ENCODE data around the gene MAZ. TPM values are rescaled to one million over a fixed set of nuclear protein-coding genes. Genes with fewer than 3 reads are reported as not detected.

MAZ gene
- total and polyA plus RNA-seq, 3 experiments from 2014 or later: 85.7 to 478 (median 455) TPM

DNA sequence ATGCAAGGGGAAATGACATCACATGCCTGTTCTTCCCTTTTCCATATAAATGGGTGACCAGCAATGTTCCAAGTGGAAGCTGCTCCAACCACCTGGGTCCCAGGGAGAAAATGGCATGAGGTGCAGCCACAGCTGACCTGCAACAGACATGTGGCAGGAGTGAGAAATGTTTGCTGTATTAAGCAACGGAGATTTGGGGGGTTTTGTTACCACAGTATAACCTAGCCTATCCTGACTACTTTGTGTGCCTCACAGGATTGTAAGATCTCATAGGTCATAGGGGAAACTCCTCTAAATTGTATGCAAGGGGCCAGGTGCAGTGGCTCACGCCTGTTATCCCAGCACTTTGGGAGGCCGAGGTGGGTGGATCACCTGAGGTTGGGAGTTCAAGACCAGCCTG is 44.7 kb downstream of the MAZ start:
- Histone ChIP-seq H3K36me3 (ENCODE audit: insufficient read depth, low read length) (peaks cover 5% of the 10 kb centered on the region), H3K27me3 (ENCODE audit: insufficient read depth, low read length, poor library complexity, severe bottlenecking) (no peaks in the 10 kb centered on the region), H3K9me3 (ENCODE audit: low read length) (no peaks in the 10 kb centered on the region), H3K4me1 (ENCODE audit: insufficient read depth, low read length) (no peaks in the 10 kb centered on the region), H3K27ac (ENCODE audit: low read depth, low read length) (no peak overlapping the region), H3K4me3 (ENCODE audit: low read length) (no peak overlapping the region)
- no peak for DNase-seq
- H3K9me3 Mint-ChIP-seq: no peaks in the 10 kb centered on the region
- ChIA-PET POLR2A (interaction anchor here (0.6 to 0.7 kb wide), 4 partner anchors 43 to 215 kb away, joined by 4 to 7 read pairs (median 5); no protein-coding TSS in a partner anchor), CTCF (interaction anchor here (0.8 to 1.7 kb wide), 2 partner anchors 43 to 150 kb away, joined by 3 to 6 read pairs; no protein-coding TSS in a partner anchor)
- peaks cover 0 to 26% (median 4%) of the 10 kb centered on the region in 3 donors for H3K36me3 Mint-ChIP-seq
- H3K27me3 Mint-ChIP-seq: no peaks in the 10 kb centered on the region
- H3K27ac Mint-ChIP-seq: peak overlapping the region in 1 of 8 donors; percentile 36
- H3K4me3 Mint-ChIP-seq: no peak overlapping the region
- peaks cover 3 to 8% (median 5%) of the 10 kb centered on the region in 3 donors for H3K4me1 Mint-ChIP-seq

DNA sequence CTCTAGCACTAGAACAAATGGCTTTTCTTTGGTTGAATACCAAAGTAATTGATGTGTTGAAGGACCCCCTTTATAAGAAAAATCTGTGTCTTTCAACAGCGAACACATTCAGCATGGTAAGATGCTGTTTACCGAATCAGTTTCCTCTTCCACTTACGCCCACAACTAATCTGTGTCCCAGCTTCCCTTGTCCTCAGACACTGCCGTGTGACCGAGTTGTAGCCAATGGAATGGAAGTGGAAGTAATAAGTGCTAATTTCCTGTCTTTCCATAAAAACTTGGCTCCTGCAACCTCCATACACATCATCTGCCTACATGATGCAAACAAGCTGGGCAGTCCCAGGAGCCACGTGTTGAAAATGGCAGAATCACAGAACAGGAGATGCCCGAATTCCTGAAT is 46.3 kb downstream of the MAZ start:
- CTCF ChIA-PET: interaction anchor here (1.0 to 1.7 kb wide), 5 partner anchors 14 to 153 kb away, joined by 3 to 6 read pairs (median 3); no protein-coding TSS in a partner anchor
- no peak overlapping the region for H3K4me3 ChIP-seq (ENCODE audit: low read length)
- POLR2A ChIA-PET: no interaction called here

DNA sequence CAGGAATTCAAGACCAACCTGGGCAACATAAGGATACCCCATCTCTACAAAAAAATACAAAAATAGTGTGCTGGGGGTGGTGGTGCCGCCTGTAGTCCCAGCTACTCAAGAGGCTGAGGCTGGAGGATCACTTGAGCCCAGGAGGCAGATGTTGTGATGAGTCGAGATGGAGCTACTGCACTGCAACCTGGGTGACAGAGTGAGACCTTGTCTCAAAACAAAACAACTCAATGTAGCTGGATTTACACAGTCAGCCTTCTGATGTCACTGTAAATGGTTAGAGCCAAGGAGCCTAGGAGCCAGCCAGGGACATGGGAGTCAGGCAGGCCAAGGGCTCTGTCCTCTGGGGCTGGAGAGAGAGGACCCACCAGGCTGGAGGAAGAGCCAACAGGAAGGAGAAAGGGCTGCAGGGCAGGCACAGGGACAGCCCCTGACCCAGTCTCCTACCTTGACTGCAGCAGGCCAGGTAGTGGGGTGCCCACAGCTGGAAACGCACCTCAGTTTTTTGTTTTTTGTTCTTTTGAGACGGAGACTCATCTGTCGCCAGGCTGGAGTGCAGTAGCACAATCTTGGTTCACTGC is 48.3 kb downstream of the MAZ start:
- ChIA-PET CTCF (interaction anchor here (0.9 to 1.7 kb wide), 4 partner anchors 22 to 175 kb away, joined by 3 read pairs; no protein-coding TSS in a partner anchor), POLR2A (interaction anchor here (0.8 to 0.9 kb wide), 2 partner anchors 30 to 38 kb away, joined by 3 to 4 read pairs; no protein-coding TSS in a partner anchor)
- H3K9me3 ChIP-seq (ENCODE audit: low read length): no peaks in the 10 kb centered on the region
- peaks cover 4 to 21% (median 4%) of the 10 kb centered on the region in 3 donors for H3K36me3 Mint-ChIP-seq
- no peak overlapping the region for H3K4me3 ChIP-seq (ENCODE audit: low read length)
- H3K4me1 ChIP-seq (ENCODE audit: insufficient read depth, low read length): no peaks in the 10 kb centered on the region
- H3K27me3 Mint-ChIP-seq: no peaks in the 10 kb centered on the region
- no peaks in the 10 kb centered on the region for H3K9me3 Mint-ChIP-seq
- peak overlapping the region in 1 of 8 donors; percentile 67 for H3K27ac Mint-ChIP-seq
- no peaks in the 10 kb centered on the region for H3K36me3 ChIP-seq (ENCODE audit: insufficient read depth, low read length)
- H3K4me3 Mint-ChIP-seq: no peak overlapping the region
- H3K4me1 Mint-ChIP-seq: peaks cover 0 to 4% (median 0%) of the 10 kb centered on the region in 3 donors
- H3K27ac ChIP-seq (ENCODE audit: low read depth, low read length): no peak overlapping the region
- DNase-seq: no peak
- H3K27me3 ChIP-seq (ENCODE audit: insufficient read depth, low read length, poor library complexity, severe bottlenecking): no peaks in the 10 kb centered on the region

More for the DNA sequence above, 46.3 kb downstream of the MAZ start:
- H3K9me3 ChIP-seq (ENCODE audit: low read length): no peaks in the 10 kb centered on the region
- no peaks in the 10 kb centered on the region for H3K36me3 ChIP-seq (ENCODE audit: insufficient read depth, low read length)
- H3K27me3 ChIP-seq (ENCODE audit: insufficient read depth, low read length, poor library complexity, severe bottlenecking): no peaks in the 10 kb centered on the region
- Mint-ChIP-seq H3K27me3 (no peaks in the 10 kb centered on the region), H3K9me3 (no peaks in the 10 kb centered on the region), H3K27ac (no peak overlapping the region), H3K4me3 (no peak overlapping the region), H3K36me3 (peaks cover 0 to 16% (median 0%) of the 10 kb centered on the region in 3 donors), H3K4me1 (peaks cover 3 to 8% (median 5%) of the 10 kb centered on the region in 3 donors)
- no peak for DNase-seq
- no peaks in the 10 kb centered on the region for H3K4me1 ChIP-seq (ENCODE audit: insufficient read depth, low read length)
- no peak overlapping the region for H3K27ac ChIP-seq (ENCODE audit: low read depth, low read length)

DNA sequence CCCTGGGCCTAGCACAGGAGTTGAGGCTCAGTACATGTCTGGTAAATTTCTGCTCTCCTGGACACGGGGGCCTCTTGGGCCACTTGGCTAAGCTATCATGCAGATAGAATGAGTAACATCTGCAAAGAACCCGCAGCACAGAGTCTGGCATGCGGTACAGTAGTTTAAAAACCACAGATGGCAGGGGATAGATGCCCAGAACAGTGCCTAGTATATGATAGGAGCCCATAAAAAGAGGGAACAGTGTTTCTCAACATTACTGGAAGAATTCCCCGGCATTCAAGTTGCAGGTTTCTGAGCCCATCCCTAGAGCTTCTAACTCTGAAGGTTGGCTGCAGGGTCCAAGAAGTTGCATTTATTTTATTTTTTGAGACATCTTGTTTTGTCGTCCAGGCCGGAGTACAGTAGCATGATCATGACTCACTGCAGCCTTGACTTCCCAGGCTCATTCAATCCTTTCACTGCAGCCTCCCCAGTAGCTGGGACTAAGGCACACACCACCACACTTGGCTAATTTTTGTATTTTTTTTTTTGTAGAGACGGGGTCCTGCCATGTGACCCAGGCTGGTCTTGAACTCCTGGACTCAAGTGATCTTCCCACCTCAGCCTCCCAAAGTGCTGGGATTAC is 50.9 kb downstream of the MAZ start:
- H3K36me3 ChIP-seq (ENCODE audit: insufficient read depth, low read length): peaks cover 7% of the 10 kb centered on the region
- Mint-ChIP-seq H3K4me1 (peaks cover 11 to 21% (median 17%) of the 10 kb centered on the region in 3 donors), H3K9me3 (no peaks in the 10 kb centered on the region), H3K27me3 (no peaks in the 10 kb centered on the region), H3K4me3 (peak overlapping the region in 1 of 7 donors; percentile 64), H3K36me3 (peaks cover 4 to 37% (median 5%) of the 10 kb centered on the region in 3 donors), H3K27ac (peak overlapping the region in 1 of 8 donors; percentile 87)
- ChIA-PET CTCF (interaction anchor here (1.1 kb wide), 1 partner anchor 9 kb away, joined by 4 read pairs; no protein-coding TSS in a partner anchor), POLR2A (interaction anchor here (0.6 kb wide), 1 partner anchor 69 kb away, joined by 6 read pairs; the partner anchor contains the start of gene KCTD13)
- no peak for DNase-seq
- peaks cover 15% of the 10 kb centered on the region for H3K4me1 ChIP-seq (ENCODE audit: insufficient read depth, low read length)
- no peaks in the 10 kb centered on the region for H3K9me3 ChIP-seq (ENCODE audit: low read length)
- no peak overlapping the region for H3K4me3 ChIP-seq (ENCODE audit: low read length)
- no peaks in the 10 kb centered on the region for H3K27me3 ChIP-seq (ENCODE audit: insufficient read depth, low read length, poor library complexity, severe bottlenecking)
- no peak overlapping the region for H3K27ac ChIP-seq (ENCODE audit: low read depth, low read length)

DNA sequence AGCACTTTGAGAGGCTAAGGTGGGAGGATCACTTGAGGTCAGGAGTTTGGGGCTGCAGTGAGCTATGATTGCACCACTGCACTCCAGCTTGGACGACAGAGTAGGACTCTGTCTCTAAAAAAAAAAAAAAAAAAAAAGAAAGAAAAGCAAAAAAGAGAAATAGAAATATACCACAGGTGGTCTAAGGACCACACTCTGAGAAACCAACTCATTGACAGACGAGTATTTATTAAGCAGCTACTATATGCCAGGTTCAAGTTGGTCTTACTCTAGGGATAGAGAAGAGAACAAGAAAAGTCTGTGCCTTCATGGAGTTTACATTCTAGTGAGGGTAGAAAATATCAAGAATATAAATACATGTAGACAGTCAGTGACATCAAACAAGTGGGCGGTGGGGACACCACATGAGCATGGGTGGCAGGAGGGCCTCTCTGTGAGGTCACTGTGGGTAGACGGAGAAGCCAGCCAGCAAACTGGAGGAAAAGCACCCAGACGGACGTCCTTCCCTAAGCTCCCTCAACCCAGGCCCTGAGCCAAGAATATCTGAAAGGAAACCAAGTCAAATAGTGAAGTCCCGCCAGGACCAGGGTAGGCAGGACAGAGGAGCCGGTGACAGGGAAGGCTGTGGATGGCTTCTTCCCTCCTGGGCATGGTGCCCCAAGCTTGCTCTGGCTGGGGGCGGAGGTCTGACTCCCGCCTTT is 52.0 kb downstream of the MAZ start:
- H3K27me3 Mint-ChIP-seq: no peaks in the 10 kb centered on the region
- H3K4me3 Mint-ChIP-seq: peak overlapping the region in 3 of 7 donors; percentile 16 to 77 (median 55)
- H3K27ac ChIP-seq (ENCODE audit: low read depth, low read length): no peak overlapping the region
- peaks cover 17% of the 10 kb centered on the region for H3K4me1 ChIP-seq (ENCODE audit: insufficient read depth, low read length)
- no peaks in the 10 kb centered on the region for H3K9me3 Mint-ChIP-seq
- peaks cover 14 to 29% (median 25%) of the 10 kb centered on the region in 3 donors for H3K4me1 Mint-ChIP-seq
- H3K27me3 ChIP-seq (ENCODE audit: insufficient read depth, low read length, poor library complexity, severe bottlenecking): no peaks in the 10 kb centered on the region
- no peak overlapping the region for H3K4me3 ChIP-seq (ENCODE audit: low read length)
- H3K36me3 ChIP-seq (ENCODE audit: insufficient read depth, low read length): peaks cover 7% of the 10 kb centered on the region
- no peak for DNase-seq
- no peaks in the 10 kb centered on the region for H3K9me3 ChIP-seq (ENCODE audit: low read length)
- ChIA-PET POLR2A (interaction anchor here (0.6 to 0.7 kb wide), 3 partner anchors 68 to 665 kb away, joined by 3 to 8 read pairs (median 6); partner anchors contain the start of gene KCTD13), CTCF (interaction anchor here (1.8 kb wide), 1 partner anchor 10 kb away, joined by 9 read pairs; no protein-coding TSS in a partner anchor)
- H3K27ac Mint-ChIP-seq: peak overlapping the region in 3 of 8 donors; percentile 30 to 94 (median 61)
- H3K36me3 Mint-ChIP-seq: peaks cover 4 to 44% (median 5%) of the 10 kb centered on the region in 3 donors

DNA sequence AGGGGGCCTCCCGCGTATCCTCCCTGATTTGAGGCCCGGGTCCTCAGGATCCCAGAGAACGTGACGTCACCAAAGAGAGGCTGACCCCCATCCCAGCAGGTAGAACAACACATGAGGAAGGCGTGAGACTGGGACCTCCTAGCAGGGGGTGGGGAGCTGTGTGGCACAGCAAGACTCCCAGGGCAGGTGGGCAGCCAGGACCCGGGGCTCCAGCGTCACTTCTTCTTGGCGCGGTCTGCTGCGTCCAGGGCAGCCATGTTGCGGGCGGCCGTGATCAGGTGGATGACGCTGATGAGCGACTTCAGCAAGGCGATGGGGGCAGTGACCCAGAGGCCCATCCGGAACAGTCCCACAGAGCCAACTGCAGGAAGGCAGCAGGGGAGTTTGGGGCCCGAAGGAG is 52.6 kb downstream of the MAZ start:
- H3K27me3 Mint-ChIP-seq: no peaks in the 10 kb centered on the region
- H3K4me1 ChIP-seq (ENCODE audit: insufficient read depth, low read length): peaks cover 21% of the 10 kb centered on the region
- POLR2A ChIA-PET: no interaction called here

DNA sequence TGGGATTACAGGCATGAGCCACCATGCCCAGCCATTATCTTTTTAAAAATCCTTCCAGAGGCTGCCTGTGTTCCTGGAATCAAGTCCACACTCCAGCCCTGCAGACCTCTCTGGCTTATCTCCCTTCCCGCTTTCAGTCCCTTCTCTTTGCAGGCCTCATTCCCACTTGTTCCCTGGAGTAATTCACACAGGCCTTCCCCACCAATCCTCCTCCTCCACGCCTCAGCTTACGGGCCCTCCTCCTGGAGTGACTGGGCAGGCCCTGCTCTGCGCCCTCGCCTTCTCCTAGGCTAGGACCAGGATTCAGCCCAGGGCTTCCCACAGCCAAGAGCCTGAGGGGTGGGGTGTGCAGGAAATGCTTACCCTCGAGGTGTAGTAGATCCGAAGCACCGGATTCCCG is 53.9 kb downstream of the MAZ start:
- H3K36me3 ChIP-seq (ENCODE audit: insufficient read depth, low read length): peaks cover 7% of the 10 kb centered on the region
- no peak overlapping the region for H3K27ac ChIP-seq (ENCODE audit: low read depth, low read length)
- CTCF ChIA-PET: interaction anchor here (1.1 kb wide), 1 partner anchor 12 kb away, joined by 4 read pairs; no protein-coding TSS in a partner anchor
- H3K4me3 Mint-ChIP-seq: peak overlapping the region in 6 of 7 donors; percentile 70 to 97 (median 90)
- H3K27me3 Mint-ChIP-seq: no peaks in the 10 kb centered on the region
- no peak overlapping the region for H3K27ac Mint-ChIP-seq
- no peak overlapping the region for H3K4me3 ChIP-seq (ENCODE audit: low read length)
- H3K4me1 Mint-ChIP-seq: peaks cover 16 to 31% (median 30%) of the 10 kb centered on the region in 3 donors
- no peaks in the 10 kb centered on the region for H3K9me3 Mint-ChIP-seq
- H3K27me3 ChIP-seq (ENCODE audit: insufficient read depth, low read length, poor library complexity, severe bottlenecking): no peaks in the 10 kb centered on the region
- peaks cover 4 to 44% (median 5%) of the 10 kb centered on the region in 3 donors for H3K36me3 Mint-ChIP-seq
- POLR2A ChIA-PET: no interaction called here
- peaks cover 21% of the 10 kb centered on the region for H3K4me1 ChIP-seq (ENCODE audit: insufficient read depth, low read length)
- no peaks in the 10 kb centered on the region for H3K9me3 ChIP-seq (ENCODE audit: low read length)
- no peak for DNase-seq

More for the DNA sequence above, 52.6 kb downstream of the MAZ start:
- Mint-ChIP-seq H3K36me3 (peaks cover 4 to 44% (median 5%) of the 10 kb centered on the region in 3 donors), H3K9me3 (no peaks in the 10 kb centered on the region), H3K4me3 (peak overlapping the region in 1 of 7 donors; percentile 65), H3K27ac (no peak overlapping the region), H3K4me1 (peaks cover 16 to 31% (median 30%) of the 10 kb centered on the region in 3 donors)
- DNase-seq: no peak
- Histone ChIP-seq H3K27me3 (ENCODE audit: insufficient read depth, low read length, poor library complexity, severe bottlenecking) (no peaks in the 10 kb centered on the region), H3K27ac (ENCODE audit: low read depth, low read length) (no peak overlapping the region), H3K36me3 (ENCODE audit: insufficient read depth, low read length) (peaks cover 7% of the 10 kb centered on the region), H3K9me3 (ENCODE audit: low read length) (no peaks in the 10 kb centered on the region), H3K4me3 (ENCODE audit: low read length) (no peak overlapping the region)
- CTCF ChIA-PET: interaction anchor here (1.8 kb wide), 1 partner anchor 10 kb away, joined by 9 read pairs; no protein-coding TSS in a partner anchor

Data from CD8-positive, alpha-beta memory T cell (primary cell).